H9 (cell line): Measurements from ENCODE around the gene RAB31. TPM values are rescaled to one million over a fixed set of nuclear protein-coding genes. Genes with fewer than 3 reads are reported as not detected.

Experiments
- DNase-seq: peaks from one replicate; pipeline ENCODE4 v3.0.0-alpha.2; 2017
- H2AFZ ChIP-seq: one replicate; pipeline ENCODE4 v1.6.1; 2013; ENCODE audit warnings: mild to moderate bottlenecking, low read length, control low read depth, moderate library complexity
- H2AK5ac ChIP-seq: 2 replicates; pipeline ENCODE4 v1.6.1; 2013; ENCODE audit warnings: low read length, control low read depth, mixed read lengths; ENCODE audit not compliant: insufficient read length
- H2BK120ac ChIP-seq: one replicate; pipeline ENCODE4 v1.6.1; 2013; ENCODE audit warnings: low read depth, mild to moderate bottlenecking, low read length, control low read depth, inconsistent platforms; ENCODE audit not compliant: poor library complexity, severe bottlenecking
- H2BK12ac ChIP-seq: 2 replicates; pipeline ENCODE4 v1.6.1; 2013; ENCODE audit warnings: low read length, control low read depth, mixed read lengths, low read depth; ENCODE audit not compliant: insufficient read length
- H2BK15ac ChIP-seq: 2 replicates; pipeline ENCODE4 v1.6.1; 2013; ENCODE audit warnings: low read depth, low read length, control low read depth
- H2BK20ac ChIP-seq: one replicate; pipeline ENCODE4 v1.6.1; 2013; ENCODE audit warnings: low read depth, mild to moderate bottlenecking, low read length, control low read depth, inconsistent platforms; ENCODE audit not compliant: poor library complexity, severe bottlenecking
- H2BK5ac ChIP-seq: 2 replicates; pipeline ENCODE4 v1.6.1; 2013; ENCODE audit warnings: low read length, control low read depth, mixed read lengths; ENCODE audit not compliant: insufficient read length
- H3K14ac ChIP-seq: 2 replicates; pipeline ENCODE4 v1.6.1; 2013; ENCODE audit warnings: low read length, control low read depth; ENCODE audit not compliant: insufficient read depth
- H3K18ac ChIP-seq: 2 replicates; pipeline ENCODE4 v1.6.1; 2013; ENCODE audit warnings: low read depth, mild to moderate bottlenecking, mixed read lengths, low read length, control low read depth; ENCODE audit not compliant: insufficient read length
- H3K23ac ChIP-seq: 2 replicates; pipeline ENCODE4 v1.6.1; 2013; ENCODE audit warnings: low read length, control low read depth, mixed read lengths, low read depth; ENCODE audit not compliant: insufficient read length
- H3K23me2 ChIP-seq: 2 replicates; pipeline ENCODE4 v1.6.1; 2013; ENCODE audit warnings: low read depth, mild to moderate bottlenecking, mixed read lengths, low read length, control low read depth; ENCODE audit not compliant: insufficient read length, poor library complexity, severe bottlenecking
- H3K27ac ChIP-seq: 2 replicates; pipeline ENCODE4 v1.5.1; 2013; ENCODE audit warnings: low read length, control low read depth, mixed read lengths, low read depth; ENCODE audit not compliant: insufficient read length
- H3K27me3 ChIP-seq: 2 replicates; pipeline ENCODE4 v1.6.1; 2013; ENCODE audit warnings: low read length, control low read depth, inconsistent platforms; ENCODE audit not compliant: insufficient read depth
- H3K4ac ChIP-seq: 2 replicates; pipeline ENCODE4 v1.6.1; 2013; ENCODE audit warnings: low read depth, mild to moderate bottlenecking, control low read depth, inconsistent platforms, low read length, moderate library complexity
- H3K4me1 ChIP-seq: 2 replicates; pipeline ENCODE4 v1.6.1; 2013; ENCODE audit warnings: low read length, control low read depth, inconsistent platforms; ENCODE audit not compliant: insufficient read depth
- H3K4me2 ChIP-seq: 2 replicates; pipeline ENCODE4 v1.6.1; 2013; ENCODE audit warnings: low read length, control low read depth, mixed read lengths; ENCODE audit not compliant: insufficient read length, insufficient read depth
- H3K56ac ChIP-seq: 2 replicates; pipeline ENCODE4 v1.6.1; 2013; ENCODE audit warnings: low read depth, mild to moderate bottlenecking, mixed read lengths, low read length, control low read depth; ENCODE audit not compliant: insufficient read length
- H3K79me1 ChIP-seq: 2 replicates; pipeline ENCODE4 v1.6.1; 2013; ENCODE audit warnings: low read depth, mild to moderate bottlenecking, moderate library complexity, low read length, control low read depth, inconsistent platforms; ENCODE audit not compliant: insufficient read depth, poor library complexity, severe bottlenecking
- H3K79me2 ChIP-seq: 2 replicates; pipeline ENCODE4 v1.6.1; 2013; ENCODE audit warnings: low read length, control low read depth, inconsistent platforms; ENCODE audit not compliant: insufficient read depth
- H3K9ac ChIP-seq: 2 replicates; pipeline ENCODE4 v1.6.1; 2013; ENCODE audit warnings: low read length, control low read depth, mixed read lengths; ENCODE audit not compliant: insufficient read length; ENCODE audit errors: extremely low read depth
- H3K9me3 ChIP-seq: one replicate; pipeline ENCODE4 v1.6.1; 2013; ENCODE audit warnings: low read depth, low read length, inconsistent platforms; ENCODE audit not compliant: control insufficient read depth
- H3T11ph ChIP-seq: one replicate; pipeline ENCODE4 v1.6.1; 2013; ENCODE audit warnings: mild to moderate bottlenecking, low read length, control low read depth, inconsistent platforms
- H4K20me1 ChIP-seq: one replicate; pipeline ENCODE4 v1.6.1; 2013; ENCODE audit not compliant: control insufficient read depth, insufficient read length, insufficient read depth
- H4K5ac ChIP-seq: 2 replicates; pipeline ENCODE4 v1.6.1; 2013; ENCODE audit warnings: low read depth, mild to moderate bottlenecking, mixed read lengths, low read length, control low read depth; ENCODE audit not compliant: insufficient read length
- H4K8ac ChIP-seq: replicated peaks from 2 replicates; pipeline ENCODE4 v1.6.1; 2013; ENCODE audit warnings: low read length, control low read depth, mixed read lengths, low read depth; ENCODE audit not compliant: insufficient read length
- H4K91ac ChIP-seq: 2 replicates; pipeline ENCODE4 v1.6.1; 2013; ENCODE audit warnings: low read depth, mild to moderate bottlenecking, moderate library complexity, mixed read lengths, low read length, control low read depth; ENCODE audit not compliant: insufficient read length
- H3K27ac Mint-ChIP-seq, 3 experiments: 2 replicates in 2 of 3; 3 replicates in 1 of 3; pipeline ENCODE4 v1.8.0; 2020 to 2021; ENCODE audit warnings: mixed read lengths in 3 of 3, mild to moderate bottlenecking in 1 of 3, moderate library complexity in 1 of 3
- H3K27me3 Mint-ChIP-seq: 2 replicates; pipeline ENCODE4 v1.8.0; 2021; ENCODE audit warnings: low read depth, mild to moderate bottlenecking, moderate library complexity, mixed read lengths
- H3K36me3 Mint-ChIP-seq, 3 experiments: 2 replicates in 2 of 3; 3 replicates in 1 of 3; pipeline ENCODE4 v1.8.0; 2020 to 2021; ENCODE audit warnings: low read depth in 3 of 3, mixed read lengths in 3 of 3; ENCODE audit not compliant: insufficient read depth in 1 of 3
- H3K4me1 Mint-ChIP-seq, 2 experiments: 2 replicates each; pipeline ENCODE4 v1.8.0; 2020; ENCODE audit warnings: mixed read lengths in 2 of 2
- H3K4me3 Mint-ChIP-seq, 2 experiments: 2 replicates in 1 of 2; 3 replicates in 1 of 2; pipeline ENCODE4 v1.8.0; 2020 to 2021; ENCODE audit warnings: mild to moderate bottlenecking in 2 of 2, mixed read lengths in 2 of 2, moderate library complexity in 1 of 2
- H3K9me3 Mint-ChIP-seq, 2 experiments: 2 replicates in 1 of 2; 3 replicates in 1 of 2; pipeline ENCODE4 v1.8.0; 2020; ENCODE audit warnings: mild to moderate bottlenecking in 2 of 2, mixed read lengths in 2 of 2, moderate library complexity in 1 of 2
- WGBS: extraction: QIAGEN DNeasy Blood & Tissue Kit; methylation state at CpG from one replicate; pipeline ENCODE4 v1.1.7; 2013; ENCODE audit warnings: missing lambda C conversion rate, low lambda C conversion rate, mixed read lengths; ENCODE audit not compliant: insufficient read length; ENCODE audit errors: extremely low coverage; 5-methylcytosine and 5-hydroxymethylcytosine counted together
- total RNA-seq: library from RNA; stranded (reverse); gene quantifications from 2 replicates; pipeline ENCODE4 v1.2.1, GENCODE V29; 2021
- TF ChIP-seq, protein P1 (sequence below): fragments of 200-600 bp; sonication (generic); conservative IDR thresholded peaks from 3 replicates; pipeline ENCODE4 v1.8.0; 2021; ENCODE audit warnings: antibody characterized with exemption, mild to moderate bottlenecking

Gene RAB31
- total RNA-seq, 1 experiment from 2014 or later, result 22.4 TPM

DNA sequence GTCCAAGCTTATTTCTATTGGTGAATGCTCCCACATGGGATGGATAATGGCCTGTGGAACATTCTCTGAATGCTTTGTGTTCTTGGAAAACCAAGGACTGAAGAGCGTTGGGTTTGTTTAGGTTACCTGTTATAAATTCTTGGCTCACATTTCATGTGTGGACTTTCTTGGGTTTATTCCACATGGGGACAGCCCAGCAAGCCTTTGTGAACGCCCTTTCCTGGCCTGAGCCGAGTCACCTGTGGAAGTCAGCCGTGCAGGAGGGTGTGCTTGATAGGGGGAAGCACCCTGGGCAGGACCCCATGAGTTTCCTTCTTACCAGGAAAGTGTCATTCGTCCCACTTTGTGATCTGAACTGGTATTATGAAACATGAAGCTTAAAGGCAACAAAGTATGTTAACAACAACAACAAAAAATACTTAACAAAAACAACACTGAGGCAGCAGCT is 4.1 kb downstream of the RAB31 start:
- Histone ChIP-seq H4K5ac (no peak overlapping the region), H3K9ac (no peak overlapping the region), H3K79me2 (no peaks in the 10 kb centered on the region), H3K4me1 (peaks cover 6% of the 10 kb centered on the region; the same call in 1 of the 2 replicates), H3K23me2 (peaks cover 9% of the 10 kb centered on the region), H2BK15ac (no peak overlapping the region), H3K9me3 (no peaks in the 10 kb centered on the region), H2BK120ac (no peak overlapping the region), H3K56ac (no peak overlapping the region), H3K18ac (no peak overlapping the region), H3K4me2 (no peak overlapping the region), H3K27ac (no peak overlapping the region), H3K23ac (no peak overlapping the region), H4K8ac (no peak overlapping the region), H3K14ac (no peak overlapping the region), H2BK12ac (no peak overlapping the region), H3T11ph (no peak overlapping the region), H2AK5ac (no peak overlapping the region), H3K27me3 (peaks cover 11% of the 10 kb centered on the region; the same call in 1 of the 2 replicates), H2BK5ac (no peak overlapping the region), H2BK20ac (no peak overlapping the region), H4K20me1 (no peaks in the 10 kb centered on the region), H3K4ac (no peak overlapping the region), H4K91ac (no peak overlapping the region), H3K79me1 (peaks cover 2% of the 10 kb centered on the region), H2AFZ (no peak overlapping the region)
- Mint-ChIP-seq H3K27me3 (peaks cover 39% of the 10 kb centered on the region), H3K4me1 (peaks cover 24 to 28% of the 10 kb centered on the region in 2 experiments), H3K36me3 (peaks cover 0 to 2% (median 0%) of the 10 kb centered on the region in 3 experiments; a peak in 2 of 7 replicates), H3K27ac (no peak overlapping the region; a peak in 1 of 7 replicates), H3K9me3 (no peaks in the 10 kb centered on the region), H3K4me3 (no peak overlapping the region)
- no peak for DNase-seq
- WGBS, result no CpG with 5 or more reads among the region's 5 CpGs
- TF ChIP-seq, protein P1, sequence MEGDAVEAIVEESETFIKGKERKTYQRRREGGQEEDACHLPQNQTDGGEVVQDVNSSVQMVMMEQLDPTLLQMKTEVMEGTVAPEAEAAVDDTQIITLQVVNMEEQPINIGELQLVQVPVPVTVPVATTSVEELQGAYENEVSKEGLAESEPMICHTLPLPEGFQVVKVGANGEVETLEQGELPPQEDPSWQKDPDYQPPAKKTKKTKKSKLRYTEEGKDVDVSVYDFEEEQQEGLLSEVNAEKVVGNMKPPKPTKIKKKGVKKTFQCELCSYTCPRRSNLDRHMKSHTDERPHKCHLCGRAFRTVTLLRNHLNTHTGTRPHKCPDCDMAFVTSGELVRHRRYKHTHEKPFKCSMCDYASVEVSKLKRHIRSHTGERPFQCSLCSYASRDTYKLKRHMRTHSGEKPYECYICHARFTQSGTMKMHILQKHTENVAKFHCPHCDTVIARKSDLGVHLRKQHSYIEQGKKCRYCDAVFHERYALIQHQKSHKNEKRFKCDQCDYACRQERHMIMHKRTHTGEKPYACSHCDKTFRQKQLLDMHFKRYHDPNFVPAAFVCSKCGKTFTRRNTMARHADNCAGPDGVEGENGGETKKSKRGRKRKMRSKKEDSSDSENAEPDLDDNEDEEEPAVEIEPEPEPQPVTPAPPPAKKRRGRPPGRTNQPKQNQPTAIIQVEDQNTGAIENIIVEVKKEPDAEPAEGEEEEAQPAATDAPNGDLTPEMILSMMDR, result no peak
